ENCODE results near the gene GAS2L2. TPM values are rescaled to one million over a fixed set of nuclear protein-coding genes. Genes with fewer than 3 reads are reported as not detected.
"Not testable (repeated sequence)": the region's sequence is repeated elsewhere in the genome, so short reads cannot be mapped to it uniquely, and the experiment has no call there.

Gene GAS2L2
- total RNA-seq, 1 donor from 2014 or later, result not detected

DNA sequence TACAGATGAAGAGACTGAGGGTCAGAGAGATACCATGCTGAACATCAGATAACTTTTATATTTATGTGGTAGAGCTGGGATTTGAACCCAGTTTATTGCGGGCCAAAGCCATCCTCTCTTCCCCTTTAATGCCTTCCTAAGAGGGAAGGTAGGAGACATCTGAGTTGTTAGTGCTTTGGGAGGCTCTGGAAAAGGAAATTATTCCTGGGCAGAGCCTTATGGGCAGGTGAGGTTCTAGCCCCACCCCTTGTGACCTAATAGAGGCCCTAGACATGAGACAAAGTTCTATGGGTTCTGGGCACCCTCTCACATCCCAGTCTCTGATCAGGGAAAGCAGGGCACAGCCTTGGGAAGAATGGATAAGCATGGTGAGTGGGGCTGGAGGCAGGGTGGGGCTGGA lies 7.5 kb upstream of the GAS2L2 start, which contains the start of gene C17orf50:
TSS of gene C17orf50 (plus strand) at position 301 of the 400 bp plus-strand sequence. CDS start at position 356, 55 bp downstream.
- Histone ChIP-seq H4K20me1 (ENCODE audit: low read depth) (no peaks in the 10 kb centered on the region), H3F3A (ENCODE audit: low read depth) (peaks cover 19% of the 10 kb centered on the region), H3K9ac (no peak within 1 kb of the TSS), H3K36me3 (no peaks in the 10 kb centered on the region), H3K9me3 (ENCODE audit: low read depth) (no peaks in the 10 kb centered on the region), H3K27ac (no peak within 1 kb of the TSS), H2AFZ (replicated peaks) (no peak within 1 kb of the TSS), H3K27me3 (no peaks in the 10 kb centered on the region), H3K4me1 (peaks cover 10% of the 10 kb centered on the region), H3K79me2 (ENCODE audit: low read depth) (no peaks in the 10 kb centered on the region), H3K4me2 (no peak within 1 kb of the TSS), H3K4me3 (no peak within 1 kb of the TSS)
- TF ChIP-seq EZH2phosphoT487 (IDR thresholded peaks at IDR 0.05), result no peak
- TF ChIP-seq, protein P1, sequence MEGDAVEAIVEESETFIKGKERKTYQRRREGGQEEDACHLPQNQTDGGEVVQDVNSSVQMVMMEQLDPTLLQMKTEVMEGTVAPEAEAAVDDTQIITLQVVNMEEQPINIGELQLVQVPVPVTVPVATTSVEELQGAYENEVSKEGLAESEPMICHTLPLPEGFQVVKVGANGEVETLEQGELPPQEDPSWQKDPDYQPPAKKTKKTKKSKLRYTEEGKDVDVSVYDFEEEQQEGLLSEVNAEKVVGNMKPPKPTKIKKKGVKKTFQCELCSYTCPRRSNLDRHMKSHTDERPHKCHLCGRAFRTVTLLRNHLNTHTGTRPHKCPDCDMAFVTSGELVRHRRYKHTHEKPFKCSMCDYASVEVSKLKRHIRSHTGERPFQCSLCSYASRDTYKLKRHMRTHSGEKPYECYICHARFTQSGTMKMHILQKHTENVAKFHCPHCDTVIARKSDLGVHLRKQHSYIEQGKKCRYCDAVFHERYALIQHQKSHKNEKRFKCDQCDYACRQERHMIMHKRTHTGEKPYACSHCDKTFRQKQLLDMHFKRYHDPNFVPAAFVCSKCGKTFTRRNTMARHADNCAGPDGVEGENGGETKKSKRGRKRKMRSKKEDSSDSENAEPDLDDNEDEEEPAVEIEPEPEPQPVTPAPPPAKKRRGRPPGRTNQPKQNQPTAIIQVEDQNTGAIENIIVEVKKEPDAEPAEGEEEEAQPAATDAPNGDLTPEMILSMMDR (IDR thresholded peaks at IDR 0.05), result no peak
- no peak for TF ChIP-seq EZH2 (IDR thresholded peaks at IDR 0.05)
- no peak within 1 kb of the TSS for H3K27ac Mint-ChIP-seq
- no peak for DNase-seq (ENCODE audit: low spot score)
- H3K4me1 Mint-ChIP-seq, result peaks cover 15% of the 10 kb centered on the region
- H3K27me3 Mint-ChIP-seq (ENCODE audit: insufficient read depth, low read depth), result peaks cover 3% of the 10 kb centered on the region
- no peak within 1 kb of the TSS for H3K4me3 Mint-ChIP-seq
- H3K9me3 Mint-ChIP-seq, result no peaks in the 10 kb centered on the region
- H3K36me3 Mint-ChIP-seq, result no peaks in the 10 kb centered on the region

DNA sequence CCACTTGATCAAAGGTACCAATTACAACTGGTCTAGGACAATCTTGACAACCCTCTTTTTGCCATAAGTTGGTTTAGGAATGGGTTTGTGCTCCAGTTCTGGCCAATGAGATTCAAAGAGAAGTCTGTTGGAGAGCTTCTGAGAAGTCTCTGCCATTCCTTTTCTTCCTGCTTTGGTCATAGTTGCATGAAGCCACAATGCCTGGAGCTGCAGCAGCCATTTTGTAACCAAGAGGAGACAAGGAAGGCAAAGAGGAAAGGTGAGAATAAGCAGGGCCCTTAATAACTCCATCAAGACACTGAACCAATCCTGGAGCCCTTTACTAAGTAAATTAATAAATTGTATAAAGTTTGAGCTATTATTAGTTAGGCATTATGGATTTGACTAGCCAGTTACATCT lies 4.2 kb upstream of the GAS2L2 start:
- no peaks in the 10 kb centered on the region for H3K36me3 ChIP-seq
- no peaks in the 10 kb centered on the region for H3K9me3 ChIP-seq (ENCODE audit: low read depth)
- no peaks in the 10 kb centered on the region for H4K20me1 ChIP-seq (ENCODE audit: low read depth)
- H3K27me3 ChIP-seq, result no peaks in the 10 kb centered on the region
- no peak overlapping the region for H3K27ac ChIP-seq
- H3K4me1 ChIP-seq, result no peaks in the 10 kb centered on the region
- no peak overlapping the region for H2AFZ ChIP-seq (replicated peaks)
- Mint-ChIP-seq H3K4me3 (no peak overlapping the region), H3K27ac (no peak overlapping the region), H3K9me3 (no peaks in the 10 kb centered on the region), H3K27me3 (ENCODE audit: insufficient read depth, low read depth) (peaks cover 3% of the 10 kb centered on the region), H3K4me1 (peaks cover 7% of the 10 kb centered on the region), H3K36me3 (no peaks in the 10 kb centered on the region)
- H3K4me3 ChIP-seq, result no peak overlapping the region
- no peaks in the 10 kb centered on the region for H3K79me2 ChIP-seq (ENCODE audit: low read depth)
- no peak for DNase-seq (ENCODE audit: low spot score)
- H3F3A ChIP-seq (ENCODE audit: low read depth), result no peaks in the 10 kb centered on the region
- H3K9ac ChIP-seq, result no peak overlapping the region
- H3K4me2 ChIP-seq, result no peak overlapping the region
- TF ChIP-seq, protein P1 (IDR thresholded peaks at IDR 0.05), result no peak
- TF ChIP-seq EZH2 (IDR thresholded peaks at IDR 0.05) (no peak), EZH2phosphoT487 (IDR thresholded peaks at IDR 0.05) (no peak)

DNA sequence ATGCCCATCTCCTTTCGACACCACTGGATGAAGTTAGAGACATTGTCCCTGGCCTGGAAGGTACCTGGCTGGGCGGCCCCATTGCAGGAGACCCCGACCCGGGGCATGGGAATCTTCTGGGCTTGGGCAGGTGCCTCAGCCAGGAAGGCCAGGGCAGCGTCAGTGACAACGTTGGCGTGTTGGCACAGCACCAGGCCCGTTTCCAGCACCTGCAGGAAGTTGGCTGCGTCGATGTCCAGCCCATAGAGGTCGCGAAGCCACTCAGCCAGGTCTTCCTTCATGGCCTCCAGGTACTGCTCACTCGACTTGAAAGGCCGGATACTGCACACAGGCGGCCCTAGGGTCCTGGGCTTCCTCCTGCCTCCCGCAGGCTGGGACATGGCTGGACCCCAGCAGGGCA lies 568 bp downstream of the GAS2L2 start:
- Histone ChIP-seq H3F3A (ENCODE audit: low read depth) (no peaks in the 10 kb centered on the region), H3K4me3 (no peak overlapping the region), H2AFZ (replicated peaks) (no peak overlapping the region), H3K79me2 (ENCODE audit: low read depth) (no peaks in the 10 kb centered on the region), H3K9ac (no peak overlapping the region), H3K9me3 (ENCODE audit: low read depth) (no peaks in the 10 kb centered on the region), H3K36me3 (no peaks in the 10 kb centered on the region), H3K27ac (no peak overlapping the region), H4K20me1 (ENCODE audit: low read depth) (no peaks in the 10 kb centered on the region), H3K4me1 (no peaks in the 10 kb centered on the region), H3K4me2 (no peak overlapping the region), H3K27me3 (peaks cover 27% of the 10 kb centered on the region)
- no peak for DNase-seq (ENCODE audit: low spot score)
- Mint-ChIP-seq H3K27ac (no peak overlapping the region), H3K4me1 (peaks cover 19% of the 10 kb centered on the region), H3K36me3 (no peaks in the 10 kb centered on the region), H3K27me3 (ENCODE audit: insufficient read depth, low read depth) (peaks cover 21% of the 10 kb centered on the region), H3K4me3 (no peak overlapping the region), H3K9me3 (no peaks in the 10 kb centered on the region)
- TF ChIP-seq EZH2phosphoT487 (IDR thresholded peaks at IDR 0.05), result no peak
- TF ChIP-seq, protein P1 (IDR thresholded peaks at IDR 0.05), result no peak
- no peak for TF ChIP-seq EZH2 (IDR thresholded peaks at IDR 0.05)

DNA sequence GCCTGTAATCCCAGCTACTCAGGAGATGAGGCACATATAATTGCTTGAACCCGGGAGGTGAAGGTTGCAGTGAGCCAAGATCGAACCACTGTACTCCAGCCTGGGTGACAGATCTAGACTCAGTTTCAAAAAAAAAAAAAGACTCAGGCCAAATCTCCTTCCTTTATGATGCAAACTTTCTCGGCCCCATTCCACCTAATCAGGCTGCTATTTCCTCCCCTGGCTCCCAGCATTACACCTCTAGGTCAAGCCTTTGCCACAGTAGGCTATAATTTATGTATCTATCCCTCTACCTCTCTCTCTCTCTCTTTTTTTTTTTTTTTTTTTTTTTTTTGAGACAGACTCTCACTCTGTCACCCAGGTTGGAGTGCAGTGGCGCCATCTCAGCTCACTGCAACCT lies 1.5 kb downstream of the GAS2L2 start:
- not testable (repeated sequence) for H3K79me2 ChIP-seq (ENCODE audit: low read depth); H3K27ac Mint-ChIP-seq; H3K36me3 Mint-ChIP-seq; H3K27ac ChIP-seq; H3K9me3 Mint-ChIP-seq; H3F3A ChIP-seq (ENCODE audit: low read depth); H3K4me1 ChIP-seq; H3K4me2 ChIP-seq; H3K9ac ChIP-seq; H3K9me3 ChIP-seq (ENCODE audit: low read depth); H4K20me1 ChIP-seq (ENCODE audit: low read depth); DNase-seq (ENCODE audit: low spot score); H2AFZ ChIP-seq (replicated peaks); H3K36me3 ChIP-seq; H3K4me3 ChIP-seq
- H3K27me3 ChIP-seq, result peaks cover 27% of the 10 kb centered on the region
- Mint-ChIP-seq H3K27me3 (ENCODE audit: insufficient read depth, low read depth) (peaks cover 22% of the 10 kb centered on the region), H3K4me3 (peak overlapping the region; percentile 44), H3K4me1 (peaks cover 19% of the 10 kb centered on the region)

Measured in neural progenitor cell (in vitro differentiated cells).